EH (cell line): ENCODE results near the gene TNFRSF18.

ENCODE experiments used
- DNase-seq: peaks from one replicate; pipeline ENCODE4 v3.0.0-alpha.2; 2015; ENCODE audit warnings: low read depth

The TNFRSF18 gene

DNA sequence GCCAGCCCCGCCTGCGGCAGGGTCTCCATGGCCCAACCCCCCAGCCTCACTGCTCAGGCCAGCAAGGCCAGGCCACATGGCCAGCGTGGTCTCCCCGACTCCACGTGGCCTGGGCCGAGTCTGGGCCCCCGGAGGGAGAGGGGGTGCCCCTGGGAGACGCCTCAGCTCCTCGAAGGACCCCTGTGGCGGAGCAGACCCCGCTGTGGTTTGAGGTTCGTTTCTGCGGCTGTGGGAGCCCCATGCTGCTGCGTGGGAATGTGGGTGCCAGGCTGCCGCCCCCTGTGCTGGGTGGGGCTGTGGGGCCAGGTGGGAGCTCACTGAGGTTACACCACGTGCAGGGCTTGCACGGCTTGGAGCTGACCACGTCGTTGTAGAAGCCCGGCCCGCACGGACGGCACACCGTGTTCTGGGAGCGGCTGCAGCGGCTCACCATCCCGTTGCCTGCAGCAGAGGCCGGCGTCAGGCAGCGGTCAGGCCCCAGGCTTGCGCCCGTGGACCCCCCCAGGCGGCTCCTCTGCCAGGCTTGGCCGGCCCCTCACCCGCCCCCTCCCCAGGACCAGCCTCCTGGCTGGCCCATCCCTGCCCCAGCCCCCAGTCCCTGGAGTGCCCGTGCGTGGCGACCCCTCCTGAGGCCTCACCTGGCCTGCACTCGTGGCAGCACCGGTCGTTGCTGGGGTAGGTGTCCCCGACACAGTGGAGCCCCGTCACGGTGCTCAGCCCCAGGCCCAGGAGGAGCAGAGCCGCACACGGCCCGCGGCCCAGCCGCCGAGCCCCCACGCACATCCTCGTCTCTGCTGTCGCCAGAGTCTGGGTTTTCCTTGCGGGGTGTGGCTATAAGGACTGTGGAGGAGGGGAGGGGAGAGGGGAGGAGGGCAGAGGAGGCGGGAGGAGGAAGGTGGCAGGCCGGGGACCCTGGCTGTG lies 7.2 kb upstream of the TNFRSF18 start, which contains the start of gene TNFRSF4:
Gene TNFRSF4 (minus strand): TSS at position 809 of the 921 bp plus-strand sequence. CDS start 26 bp downstream, at position 783.
- no peak for DNase-seq

DNA sequence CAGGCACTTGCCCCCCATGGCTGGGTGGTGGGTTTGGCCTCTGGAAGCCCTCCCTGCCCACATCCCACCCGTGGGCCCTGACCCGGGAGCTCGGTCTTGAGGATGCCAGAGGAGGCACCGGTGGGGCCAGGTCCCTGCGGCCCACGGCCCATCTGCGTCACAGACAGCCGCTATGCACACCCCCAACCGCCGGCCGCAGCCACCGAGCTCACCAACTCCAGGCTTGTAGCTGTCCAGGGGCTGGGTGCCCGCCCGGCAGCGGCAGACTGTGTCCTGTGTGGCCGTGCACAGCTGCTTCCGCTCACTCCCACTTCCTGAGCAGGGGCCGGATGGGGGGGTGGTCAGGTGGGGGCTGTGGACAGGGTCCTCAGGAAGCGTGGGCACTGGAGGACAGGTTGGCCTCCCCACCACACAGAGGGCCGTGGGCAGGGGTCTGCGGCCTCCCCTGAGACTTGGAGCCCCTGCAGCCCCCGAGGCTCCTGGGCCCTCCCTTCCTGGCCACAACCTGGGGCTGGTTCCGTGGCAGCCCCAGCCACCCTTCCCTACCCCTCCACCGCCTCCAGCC lies 6.5 kb upstream of the TNFRSF18 start:
- DNase-seq: no peak

DNA sequence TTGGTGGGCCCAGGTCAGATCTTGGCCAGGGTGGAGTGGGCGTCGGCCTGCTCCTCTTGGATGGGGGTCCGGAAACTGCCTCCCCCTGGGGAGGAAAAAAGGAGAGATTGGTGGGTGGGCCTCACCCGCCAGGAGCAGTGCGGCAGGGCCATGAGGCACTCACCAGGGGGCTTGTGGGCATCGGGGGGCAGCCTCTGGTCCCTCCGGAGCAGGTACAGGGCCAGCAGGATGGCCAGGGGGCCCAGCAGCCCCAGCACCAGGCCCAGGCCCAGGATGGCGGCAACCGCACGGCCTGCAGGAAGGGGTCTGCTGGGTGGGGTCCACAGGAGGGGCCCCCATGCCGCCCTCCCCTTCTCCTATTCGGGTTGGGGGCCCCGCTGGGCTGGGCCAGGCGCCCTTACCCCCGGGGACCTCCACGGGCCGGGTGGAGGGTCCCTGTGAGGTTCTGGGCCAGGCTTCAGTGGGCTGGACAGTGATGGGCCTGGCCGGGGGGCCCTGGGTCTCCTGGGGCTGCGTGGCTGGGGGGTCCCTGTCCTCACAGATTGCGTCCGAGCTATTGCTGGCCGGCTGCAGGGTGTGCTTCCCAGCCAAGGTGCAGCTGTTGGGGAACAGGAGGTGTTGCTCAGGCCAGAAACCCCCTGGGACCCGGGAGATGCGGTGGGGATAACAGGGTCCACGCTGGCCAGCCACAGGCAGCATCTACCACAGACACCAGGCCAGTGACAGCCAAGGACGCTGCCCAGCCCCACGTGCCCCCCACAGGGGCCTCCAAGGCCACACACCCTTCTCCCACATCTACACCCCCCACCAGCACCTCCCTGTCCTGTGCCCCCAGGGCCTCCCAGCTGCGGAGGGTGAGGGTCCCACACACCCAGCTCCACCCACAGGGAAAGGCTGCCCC lies 5.4 kb upstream of the TNFRSF18 start:
- DNase-seq: no peak

DNA sequence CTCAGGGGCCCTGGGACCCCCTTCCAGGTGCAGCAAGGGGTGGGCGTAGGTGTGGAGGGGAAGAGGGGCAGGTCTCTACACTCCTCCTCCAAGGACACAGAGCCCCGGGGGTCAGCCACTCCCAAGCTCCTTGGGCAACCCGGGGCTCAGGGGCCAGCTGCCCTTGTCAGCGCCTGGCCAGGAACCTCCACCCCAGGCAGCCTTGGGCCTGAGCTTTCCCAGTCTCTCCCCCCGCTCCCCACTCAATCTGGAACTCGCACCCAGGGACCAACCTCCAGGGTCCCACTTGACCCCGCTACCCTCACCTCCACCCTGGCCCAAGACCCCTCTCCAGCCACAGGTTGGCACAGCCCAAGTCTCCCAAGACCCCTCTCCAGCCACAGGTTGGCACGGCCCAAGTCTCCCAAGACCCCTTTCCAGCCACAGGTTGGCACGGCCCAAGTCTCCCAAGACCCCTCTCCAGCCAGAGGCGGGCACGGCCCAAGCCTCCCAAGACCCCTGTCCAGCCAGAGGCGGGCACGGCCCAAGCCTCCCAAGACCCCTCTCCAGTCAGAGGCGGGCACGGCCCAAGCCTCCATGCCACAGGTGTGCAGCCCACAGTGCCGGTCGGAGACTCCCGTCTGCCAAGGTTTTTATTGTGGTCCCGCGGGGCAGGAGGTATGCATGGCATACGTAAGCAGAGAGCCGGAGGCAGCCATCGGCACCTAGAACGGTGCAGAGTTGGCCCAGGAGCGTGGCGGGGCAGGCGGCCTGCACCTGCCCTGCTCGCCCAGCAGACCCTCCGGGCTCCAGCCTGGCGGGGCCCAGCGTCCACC lies 4.5 kb upstream of the TNFRSF18 start:
- DNase-seq: no peak

DNA sequence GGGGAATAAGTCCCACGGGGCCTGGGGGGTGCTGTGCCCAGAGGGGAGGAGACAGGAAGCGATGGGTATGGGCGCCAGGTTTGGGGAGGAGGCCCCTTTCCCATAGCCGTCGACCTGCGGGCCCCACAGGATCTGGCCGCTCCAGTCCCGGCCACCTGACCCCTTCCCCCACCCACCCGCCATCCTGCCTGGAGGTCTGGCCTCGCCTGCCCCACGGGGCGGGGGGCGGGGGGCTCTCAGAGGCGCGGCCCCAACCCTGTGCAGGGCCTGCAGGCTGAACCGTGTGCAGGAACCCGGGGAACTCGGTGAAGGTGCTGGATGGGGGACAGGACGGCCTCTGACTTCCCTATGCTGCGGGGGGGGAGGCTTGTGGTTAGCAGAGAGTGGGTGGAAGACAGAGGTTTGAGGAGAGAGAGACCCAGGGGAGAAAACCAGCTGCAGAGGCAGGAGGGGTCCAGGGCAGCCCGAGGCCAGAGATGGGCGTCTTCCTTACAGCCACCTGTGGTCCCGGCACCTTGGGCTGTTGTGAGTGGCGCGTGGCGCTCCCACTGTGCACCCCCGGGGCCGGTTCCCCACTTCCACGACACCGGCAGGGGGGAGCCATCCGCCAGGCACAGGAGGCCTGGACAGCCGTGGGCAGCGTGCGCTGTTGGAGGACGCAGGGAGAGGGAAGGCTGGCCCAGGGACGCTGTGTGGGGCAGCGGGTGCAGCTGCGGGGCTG lies 2.5 kb upstream of the TNFRSF18 start:
- no peak for DNase-seq

DNA sequence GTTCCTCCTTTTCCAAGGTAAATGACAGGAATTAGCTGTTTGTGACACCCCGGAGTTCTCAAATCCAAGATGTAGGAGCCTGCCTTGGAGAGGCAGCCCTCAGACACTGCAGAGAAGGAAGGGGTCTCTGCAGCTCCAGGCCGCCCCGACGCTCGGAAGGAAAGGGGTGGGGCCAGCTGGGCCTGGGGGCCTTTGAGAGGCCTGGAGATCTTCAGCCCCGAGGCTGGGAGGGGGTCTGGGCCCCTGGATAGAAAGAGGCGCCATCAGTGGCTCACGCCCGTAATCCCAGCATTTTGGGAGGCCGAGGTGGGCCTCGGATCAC lies 1.1 kb upstream of the TNFRSF18 start:
- DNase-seq: no peak

DNA sequence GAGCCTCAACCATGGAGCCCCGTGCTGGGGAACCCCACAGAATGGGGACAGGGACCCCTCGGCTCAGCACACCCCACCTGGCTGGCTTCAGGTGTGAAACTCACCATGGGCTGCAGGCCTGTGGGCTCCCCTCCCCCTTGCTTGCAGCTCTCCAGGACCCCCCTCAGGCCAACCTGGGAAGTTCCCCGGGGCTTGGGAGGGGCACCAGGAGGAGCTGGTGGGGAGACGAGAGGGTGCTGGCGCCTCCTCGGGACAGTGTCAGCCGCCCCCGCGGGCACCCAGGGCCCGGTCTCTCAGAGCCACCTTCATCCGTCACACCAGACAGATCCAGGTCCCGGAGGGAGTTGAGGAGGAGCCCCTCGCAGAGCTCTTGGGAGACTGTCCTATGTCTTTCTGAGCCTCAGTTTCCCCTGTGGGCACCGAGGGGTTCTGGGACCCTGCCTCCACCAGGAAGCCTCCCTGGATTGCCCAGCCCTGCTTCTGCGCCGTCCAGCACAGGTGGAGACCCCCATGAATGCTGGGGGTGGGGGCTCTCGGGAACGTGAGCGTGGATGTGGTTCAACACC lies 657 bp upstream of the TNFRSF18 start:
- no peak for DNase-seq

DNA sequence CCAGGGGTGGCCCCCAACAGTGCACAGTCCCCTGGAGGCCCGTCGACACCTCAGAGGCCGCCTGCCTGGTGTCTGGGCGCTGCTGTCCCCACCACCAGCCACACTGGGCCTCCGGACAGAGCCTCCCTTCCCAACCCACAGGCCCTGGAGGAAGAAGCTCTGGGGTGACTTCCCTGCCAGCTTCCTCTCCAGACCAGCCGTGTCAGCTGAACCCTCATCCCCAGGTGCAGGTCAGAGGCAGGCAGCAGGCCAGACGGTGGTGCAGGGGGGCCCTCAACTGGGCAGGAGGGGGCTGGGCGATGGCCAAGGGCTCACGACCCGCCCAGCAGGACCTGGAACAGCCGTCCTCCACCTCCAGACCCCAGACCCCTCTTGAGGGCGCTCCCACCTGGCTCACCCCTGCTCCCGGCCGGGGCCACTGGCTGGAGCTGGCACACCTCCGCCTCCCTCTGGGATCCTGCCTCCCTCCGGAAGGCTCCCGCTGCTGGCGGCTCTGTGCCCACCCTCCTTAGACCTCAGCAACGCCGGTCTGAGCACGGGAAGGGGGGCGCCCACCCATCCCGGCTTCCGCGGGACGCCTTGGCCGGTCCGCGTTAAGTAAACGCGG lies 520 bp downstream of the TNFRSF18 start:
- no peak for DNase-seq

DNA sequence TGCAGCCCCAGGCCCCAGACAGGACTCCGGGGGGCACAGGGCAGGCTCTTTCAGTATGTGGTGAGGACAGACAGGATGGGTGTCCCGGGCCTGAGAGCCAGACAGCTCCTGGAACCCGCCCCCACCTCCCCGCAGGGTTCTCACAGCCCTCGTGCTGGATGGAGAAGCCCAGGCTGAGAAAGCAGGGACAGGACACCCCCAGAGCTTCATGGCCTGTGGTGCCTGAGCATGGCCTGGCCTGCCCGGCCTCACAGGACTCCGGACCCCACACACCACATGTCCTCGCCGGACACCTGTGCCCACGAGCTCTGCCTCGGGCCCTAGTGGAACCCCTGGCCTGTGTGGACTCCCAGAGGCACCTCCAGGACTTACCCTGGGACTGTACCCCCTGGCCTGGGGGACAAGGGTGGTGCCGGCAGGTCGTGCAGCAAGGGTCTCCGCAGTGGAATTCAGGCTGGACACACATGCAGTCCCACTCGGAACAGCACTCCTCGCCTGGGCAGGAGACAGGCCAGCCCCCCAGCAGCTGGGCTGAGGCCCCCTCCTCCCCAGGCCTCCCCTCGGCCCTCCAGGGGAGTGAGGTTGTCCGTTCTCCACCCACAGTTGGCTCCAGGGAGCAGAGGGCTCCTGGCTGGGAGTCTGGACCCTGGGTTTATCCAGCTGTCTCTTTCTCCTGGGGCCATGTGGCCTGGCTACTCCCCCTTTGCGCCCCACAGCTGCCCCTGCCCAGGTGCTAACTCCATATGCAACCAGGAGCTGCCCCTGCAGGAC lies 1.2 kb downstream of the TNFRSF18 start:
- no peak for DNase-seq

DNA sequence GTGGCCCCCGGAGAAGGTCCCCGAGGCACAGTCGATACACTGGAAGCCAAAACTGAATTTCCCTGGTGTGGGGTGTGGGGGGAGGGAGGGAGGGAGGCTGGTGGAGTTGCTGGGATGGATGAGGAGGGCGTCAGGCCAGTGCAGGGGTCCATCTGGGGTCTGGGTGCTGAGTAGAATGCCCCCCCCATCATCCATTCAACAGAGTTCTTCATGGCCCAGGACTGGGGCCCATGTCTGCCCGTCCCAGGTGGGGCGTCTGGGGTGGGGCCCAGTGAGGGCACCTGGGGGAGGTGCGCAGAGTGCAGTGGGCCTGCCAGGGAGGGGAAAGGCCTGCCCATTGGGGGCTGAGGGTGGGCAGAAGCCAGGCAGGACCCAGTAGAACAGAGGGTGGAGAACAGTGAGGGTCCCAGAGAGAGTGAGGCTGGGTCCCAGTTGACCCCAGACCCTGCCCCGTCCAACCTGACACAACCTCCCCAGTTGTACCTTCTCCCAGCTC lies 1.9 kb downstream of the TNFRSF18 start:
- DNase-seq: no peak

DNA sequence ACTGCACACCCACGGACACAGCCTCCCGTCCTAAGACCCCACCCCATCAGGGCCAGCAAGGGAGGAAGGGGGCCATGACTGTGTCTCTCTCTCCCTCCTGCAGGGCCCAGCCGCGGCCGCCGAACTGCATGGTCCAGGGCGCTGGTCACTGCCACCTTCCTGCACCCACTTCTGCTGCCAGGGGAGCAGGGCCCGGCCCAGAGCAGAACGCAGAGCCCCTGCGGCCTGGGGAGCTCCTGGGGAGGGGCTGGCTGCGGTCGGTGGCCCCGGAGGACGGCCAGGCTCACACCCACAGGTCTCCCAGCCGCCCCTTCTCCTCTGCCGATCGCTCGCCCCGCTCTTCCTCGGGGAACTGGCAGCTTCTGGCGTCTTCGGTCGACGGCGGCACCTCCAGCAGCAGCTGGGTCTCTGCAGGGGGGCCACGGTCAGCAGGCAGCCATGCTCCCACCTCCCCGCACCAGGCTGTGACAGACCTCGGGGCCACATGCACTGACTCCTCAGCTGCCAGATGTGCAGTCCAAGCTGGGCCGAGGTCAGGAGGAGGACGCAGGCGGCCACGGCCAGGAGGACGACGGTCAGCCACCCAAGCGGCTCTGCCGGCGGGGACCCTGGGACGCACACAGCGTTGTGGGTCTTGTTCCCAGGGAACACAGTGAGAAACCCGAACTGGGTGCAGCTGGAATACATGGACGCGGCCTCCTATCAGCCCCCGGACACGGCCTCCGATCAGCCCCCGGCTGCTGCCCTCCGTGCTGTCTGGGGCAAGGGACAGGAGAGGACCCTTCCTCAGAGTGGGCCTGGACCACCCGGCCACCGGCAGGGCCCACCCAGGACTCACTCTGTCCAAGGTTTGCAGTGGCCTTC lies 2.6 kb downstream of the TNFRSF18 start:
- DNase-seq: no peak

DNA sequence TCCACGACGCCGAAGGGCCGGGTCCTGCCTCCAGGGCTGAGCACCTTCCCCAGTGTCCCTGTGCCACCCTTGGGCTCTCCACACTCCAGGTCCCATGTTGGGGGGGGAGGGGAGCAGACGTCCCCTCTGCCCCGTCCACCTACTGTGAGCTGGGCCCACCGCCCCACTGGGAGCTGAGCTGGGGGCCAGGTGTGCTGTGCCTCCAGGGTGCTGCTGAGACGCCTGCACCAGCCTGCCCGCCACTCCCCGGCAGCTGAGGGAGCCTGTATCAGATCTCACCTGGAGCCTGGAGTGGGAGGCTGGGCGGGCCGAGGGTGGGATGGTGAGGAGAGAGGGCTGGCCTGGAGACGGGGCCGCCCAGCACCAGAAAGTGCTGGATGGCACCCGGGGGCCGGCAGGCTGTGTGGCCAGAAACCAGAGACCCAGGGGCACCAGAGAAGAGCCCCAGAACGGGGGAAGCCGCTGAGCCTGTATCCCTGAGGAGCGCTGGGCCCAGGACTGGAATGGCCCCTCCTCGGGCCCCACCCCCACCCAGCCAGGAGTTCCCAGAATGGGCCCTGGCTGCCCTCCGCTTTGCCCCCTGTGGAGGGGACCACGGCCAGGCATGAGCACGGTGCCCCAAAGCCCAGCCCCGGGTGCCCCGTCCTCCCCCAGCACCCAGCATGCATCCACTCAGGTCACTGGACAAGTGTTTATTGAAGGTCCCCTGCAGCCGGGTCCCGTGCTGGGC lies 3.4 kb downstream of the TNFRSF18 start:
- no peak for DNase-seq

DNA sequence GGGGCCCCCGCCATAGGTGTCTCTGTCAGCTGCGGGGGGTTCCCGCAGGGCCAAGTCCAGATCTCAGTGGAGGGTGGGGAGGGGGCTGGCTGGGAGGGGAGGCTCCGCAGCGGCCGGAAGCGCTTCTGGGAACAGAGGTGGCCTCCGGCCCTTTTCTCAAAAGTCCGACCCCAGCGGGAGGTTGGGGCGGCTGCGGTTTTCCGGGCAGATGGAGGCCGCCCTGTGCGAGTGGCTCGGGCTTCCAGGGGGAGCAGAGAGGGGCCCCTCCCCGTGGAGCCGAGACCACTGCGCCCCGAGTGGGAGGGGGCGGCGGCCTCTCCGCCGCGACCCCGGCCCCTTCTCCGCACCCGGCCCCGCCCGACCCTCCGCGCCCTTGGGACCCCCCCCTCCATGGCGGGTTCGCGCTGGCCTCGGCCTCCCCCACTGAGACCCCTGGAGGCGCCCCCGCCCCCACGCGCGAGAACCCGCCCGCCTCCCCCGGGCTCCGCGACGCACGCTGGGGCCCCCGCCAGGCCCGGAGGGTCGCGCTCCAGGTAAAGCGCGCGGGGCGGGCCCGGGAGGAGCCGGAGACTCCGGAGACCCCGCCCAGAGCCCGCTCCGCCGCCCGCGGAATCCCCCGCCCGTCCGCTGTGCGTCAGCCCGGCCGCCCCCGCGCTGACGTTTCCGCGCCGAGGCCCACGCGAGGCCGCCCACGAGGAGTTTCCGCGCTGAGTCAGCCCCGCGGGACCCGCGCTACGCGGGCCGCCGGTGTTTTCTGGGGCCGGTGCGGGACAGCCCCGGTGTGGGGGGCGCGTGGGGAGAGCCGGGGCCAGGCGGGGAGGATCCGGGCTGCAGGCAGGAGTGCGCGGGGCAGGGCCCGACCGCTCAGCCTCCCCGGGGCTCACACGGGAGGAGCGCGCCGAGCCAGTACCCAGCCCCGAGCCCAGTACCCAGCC lies 5.2 kb downstream of the TNFRSF18 start:
- peak; percentile 38 for DNase-seq

DNA sequence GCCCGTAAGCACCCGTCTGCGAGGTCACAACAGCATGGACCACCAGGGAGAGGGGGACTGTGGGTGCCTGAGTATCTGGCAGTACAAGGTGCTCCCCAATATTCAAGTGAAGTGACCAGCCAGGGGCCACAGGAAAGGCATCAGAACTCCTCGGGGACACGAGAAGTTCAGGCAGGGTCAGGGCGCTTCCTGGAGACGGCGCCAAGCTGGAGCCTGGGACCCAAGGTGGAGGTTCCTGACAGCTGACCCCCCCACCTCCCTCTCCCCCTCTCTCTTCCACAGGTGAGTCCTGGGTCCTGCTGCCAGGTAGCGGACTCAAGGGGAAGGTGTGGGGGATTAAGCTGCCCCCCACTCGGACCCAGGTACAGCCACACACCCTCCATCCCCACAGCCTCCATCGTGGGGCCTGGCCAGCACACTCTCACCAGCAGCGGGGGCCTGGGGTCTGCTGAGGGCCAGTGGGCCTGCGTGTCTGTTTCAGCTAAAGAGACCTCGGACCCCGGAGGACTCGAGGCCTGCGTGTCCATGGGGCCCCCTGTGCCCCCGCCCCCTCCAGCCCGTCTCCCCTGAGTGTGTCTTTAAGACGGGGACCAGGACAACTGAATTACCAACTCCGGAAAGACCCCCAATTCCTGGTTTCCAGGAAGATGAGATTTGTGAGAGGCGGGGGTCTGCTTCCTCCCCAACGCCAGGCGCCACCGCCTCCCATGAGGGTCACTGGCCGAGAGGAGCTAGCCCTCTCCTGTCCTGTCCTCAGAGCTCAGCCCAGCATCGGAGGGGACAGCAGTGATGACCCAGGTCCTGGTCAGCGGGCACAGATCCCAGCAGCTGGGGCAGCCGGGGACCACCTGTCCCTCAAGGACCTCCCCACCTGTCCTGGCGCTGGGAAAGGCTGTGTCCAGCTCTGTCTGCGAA lies 6.2 kb downstream of the TNFRSF18 start:
- DNase-seq: no peak
